HCT116 (cell line): ENCODE results near the gene EMSY.

Experiments
- ATF3 ChIP-seq: IDR thresholded peaks from 2 replicates; pipeline ENCODE4 v1.6.1; 2012
- CTCF ChIP-seq, 3 experiments: fragments of 200-600 bp in 1 of 3; sonication (generic) in 1 of 3; IDR thresholded peaks in 2 of 3; conservative IDR thresholded peaks in 1 of 3; 2 replicates each; pipeline ENCODE4 v1.5.1; 2012 to 2017; ENCODE audit warnings: low read depth in 2 of 3, low read length in 2 of 3, antibody characterized with exemption in 1 of 3, borderline replicate concordance in 1 of 3, control low read depth in 1 of 3, mild to moderate bottlenecking in 1 of 3, mixed read lengths in 1 of 3, mixed run types in 1 of 3, moderate library complexity in 1 of 3; ENCODE audit not compliant: insufficient read depth in 1 of 3
- EZH2 ChIP-seq: fragments of 200-600 bp; sonication (generic); IDR thresholded peaks from 2 replicates; pipeline ENCODE4 v1.6.1; 2017; ENCODE audit warnings: antibody characterized with exemption, mixed run types
- POLR2A ChIP-seq: IDR thresholded peaks from 2 replicates; pipeline ENCODE4 v1.7.0; 2011; ENCODE audit warnings: borderline replicate concordance; ENCODE audit not compliant: insufficient read depth, insufficient read length; ENCODE audit errors: extremely low read depth
- SIN3A ChIP-seq: IDR thresholded peaks from 2 replicates; pipeline ENCODE4 v1.6.1; 2012; ENCODE audit warnings: low read depth
- TCF7L2 ChIP-seq: IDR thresholded peaks from 2 replicates; pipeline ENCODE4 v1.7.0; 2011; ENCODE audit warnings: borderline replicate concordance, inconsistent platforms; ENCODE audit not compliant: insufficient read depth, insufficient read length; ENCODE audit errors: extremely low read depth
- YY1 ChIP-seq: IDR thresholded peaks from 2 replicates; pipeline ENCODE4 v1.6.1; 2011; ENCODE audit warnings: low read length, low read depth, moderate library complexity, mild to moderate bottlenecking; ENCODE audit not compliant: insufficient replicate concordance; ENCODE audit errors: extremely low read depth
- ZBTB33 ChIP-seq: IDR thresholded peaks from 2 replicates; pipeline ENCODE4 v1.6.1; 2011; ENCODE audit warnings: mild to moderate bottlenecking, low read length, moderate library complexity; ENCODE audit not compliant: insufficient replicate concordance; ENCODE audit errors: extremely low read depth
- TF ChIP-seq, protein P1 (sequence below): IDR thresholded peaks from 2 replicates; pipeline ENCODE4 v1.6.1; 2012

DNA sequence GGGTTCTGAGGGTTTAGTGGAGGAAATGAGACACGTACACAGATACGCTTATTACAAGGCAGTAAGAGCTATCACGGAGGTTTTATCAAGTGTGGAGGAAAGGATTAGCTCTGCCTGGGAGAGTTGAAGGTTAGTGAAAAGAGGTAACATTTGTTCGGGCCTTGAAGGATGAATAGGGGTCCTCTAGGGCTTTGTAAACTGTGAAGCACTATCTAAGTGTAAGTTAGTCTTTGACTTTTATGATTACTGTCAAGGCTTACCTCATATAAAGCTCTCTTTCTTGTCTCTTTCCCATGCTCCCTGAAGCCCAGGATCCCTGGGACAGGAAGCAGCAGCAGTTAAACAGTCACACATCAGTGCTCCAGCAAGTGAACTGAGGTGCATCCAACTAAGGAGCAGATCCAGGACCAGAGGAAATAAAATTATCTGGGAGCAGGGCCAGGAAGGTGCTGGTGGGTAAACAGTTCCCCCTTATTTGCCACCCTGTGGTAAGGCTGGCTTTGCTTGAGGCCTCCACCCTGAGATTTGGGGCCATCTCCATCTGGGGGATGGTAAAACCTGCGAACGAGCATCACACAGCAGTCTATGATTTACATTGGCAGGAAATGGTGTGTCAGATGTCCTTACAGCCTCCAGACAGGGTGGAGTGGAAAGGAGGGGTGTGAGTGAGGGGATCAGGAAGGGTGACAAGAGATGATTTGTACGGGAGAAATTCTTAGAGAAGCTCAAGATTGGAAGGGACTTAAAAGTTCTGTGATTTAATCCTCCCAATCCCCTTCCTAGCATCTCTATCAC, 36.5 kb upstream of the EMSY start:
- no peak for TF ChIP-seq SIN3A
- no peak for TF ChIP-seq YY1
- no peak for TF ChIP-seq POLR2A
- TF ChIP-seq, protein P1, sequence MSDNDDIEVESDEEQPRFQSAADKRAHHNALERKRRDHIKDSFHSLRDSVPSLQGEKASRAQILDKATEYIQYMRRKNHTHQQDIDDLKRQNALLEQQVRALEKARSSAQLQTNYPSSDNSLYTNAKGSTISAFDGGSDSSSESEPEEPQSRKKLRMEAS: no peak
- no peak for TF ChIP-seq ATF3
- TF ChIP-seq TCF7L2: no peak
- no peak for TF ChIP-seq CTCF (IDR thresholded peaks at IDR 0.05 in 2 of 3, conservative IDR thresholded peaks at IDR 0.05 in 1 of 3; ENCODE audit: borderline replicate concordance in 1 of 3, insufficient read depth in 1 of 3, low read depth in 2 of 3, low read length in 2 of 3)
- TF ChIP-seq ZBTB33: no peak
- TF ChIP-seq EZH2: no peak
